ENCODE data around the gene INSYN2B. TPM values are rescaled to one million over a fixed set of nuclear protein-coding genes. Genes with fewer than 3 reads are reported as not detected.

INSYN2B gene
- total and polyA plus RNA-seq, 7 experiments from 2014 or later, result 0.08 to 0.12 TPM; not detected in 5

DNA sequence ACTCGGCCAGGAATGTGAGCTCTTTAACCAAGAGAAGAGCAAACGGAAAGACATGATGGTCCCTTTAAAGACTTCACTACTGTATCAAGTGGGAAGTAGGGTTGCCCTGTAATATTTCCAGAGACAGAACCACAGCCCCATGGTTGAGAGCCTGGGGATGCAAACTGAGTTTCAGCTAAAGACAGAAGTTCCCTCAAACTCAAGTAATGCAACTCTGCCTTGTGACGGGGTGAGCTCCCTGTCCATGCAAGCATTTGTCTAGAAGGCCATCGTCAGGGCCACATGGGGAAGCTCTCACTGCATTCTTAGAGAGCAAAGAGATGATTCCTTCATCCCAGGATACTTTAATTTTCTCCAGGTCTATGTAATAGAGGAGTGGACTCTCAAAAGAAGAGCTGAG, 82.8 kb downstream of the INSYN2B start:
- Mint-ChIP-seq H3K36me3 (peaks cover 17 to 64% (median 50%) of the 10 kb centered on the region in 5 donors), H3K27ac (no peak overlapping the region), H3K9me3 (peaks cover 0 to 4% (median 0%) of the 10 kb centered on the region in 11 donors), H3K4me3 (no peak overlapping the region), H3K27me3 (no peaks in the 10 kb centered on the region), H3K4me1 (peaks cover 9 to 44% (median 21%) of the 10 kb centered on the region in 7 donors)
- no peak overlapping the region for H3K4me3 ChIP-seq (ENCODE audit: low read length)
- H3K36me3 ChIP-seq (ENCODE audit: control insufficient read depth in 2 of 3, insufficient read depth in 3 of 3, low read length in 3 of 3), result peaks cover 0 to 20% (median 0%) of the 10 kb centered on the region in 3 experiments
- H3K27me3 ChIP-seq (ENCODE audit: control insufficient read depth in 2 of 2, insufficient read depth in 2 of 2, low read length in 2 of 2), result no peaks in the 10 kb centered on the region
- no peaks in the 10 kb centered on the region for H3K4me1 ChIP-seq (ENCODE audit: control insufficient read depth in 2 of 2, insufficient read depth in 2 of 2, low read length in 2 of 2)
- no peaks in the 10 kb centered on the region for H3K9me3 ChIP-seq (ENCODE audit: control insufficient read depth in 2 of 3, low read length in 3 of 3)
- ChIA-PET POLR2A (no interaction called here), CTCF (interaction anchor here (0.5 kb wide), 1 partner anchor 9 kb away, joined by 3 read pairs; no protein-coding TSS in a partner anchor)
- DNase-seq (no peak), ATAC-seq (no peak)
- H3K27ac ChIP-seq (ENCODE audit: low read depth, low read length), result no peak overlapping the region
- intact Hi-C loops (cut with micrococcal nuclease), result no loop called here

DNA sequence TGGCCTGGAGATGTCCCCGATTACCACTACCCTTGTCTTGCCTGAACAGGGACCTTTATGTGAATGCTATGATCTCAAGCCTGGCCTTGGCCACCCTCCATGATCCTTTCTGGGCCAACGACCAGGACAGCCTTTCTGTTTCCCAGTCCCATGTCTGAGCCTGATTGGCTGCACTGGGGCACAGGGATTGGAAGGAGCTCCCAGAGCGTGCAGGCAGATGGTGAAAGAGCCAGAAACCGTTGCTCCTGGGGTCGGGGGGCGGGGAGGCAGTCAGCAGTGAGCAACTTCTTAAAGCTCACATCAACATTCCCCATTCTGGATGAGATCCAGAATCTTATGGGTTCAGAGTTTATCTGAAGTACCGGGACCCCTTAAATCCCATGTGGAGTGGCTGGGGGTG, 84.4 kb downstream of the INSYN2B start:
- CTCF ChIA-PET, result no interaction called here
- no peak for DNase-seq
- no peak overlapping the region for H3K27ac Mint-ChIP-seq
- intact Hi-C loops (cut with micrococcal nuclease), result no loop called here
- no peaks in the 10 kb centered on the region for H3K27me3 Mint-ChIP-seq
- no peak for ATAC-seq
- no peak overlapping the region for H3K4me3 Mint-ChIP-seq
- no peaks in the 10 kb centered on the region for H3K9me3 ChIP-seq (ENCODE audit: control insufficient read depth in 2 of 3, low read length in 3 of 3)
- H3K4me1 Mint-ChIP-seq, result peaks cover 7 to 41% (median 21%) of the 10 kb centered on the region in 7 donors
- H3K27ac ChIP-seq (ENCODE audit: low read depth, low read length), result no peak overlapping the region
- H3K9me3 Mint-ChIP-seq, result no peaks in the 10 kb centered on the region
- H3K4me1 ChIP-seq (ENCODE audit: control insufficient read depth in 2 of 2, insufficient read depth in 2 of 2, low read length in 2 of 2), result no peaks in the 10 kb centered on the region
- peaks cover 0 to 13% (median 0%) of the 10 kb centered on the region in 3 experiments for H3K36me3 ChIP-seq (ENCODE audit: control insufficient read depth in 2 of 3, insufficient read depth in 3 of 3, low read length in 3 of 3)
- no peaks in the 10 kb centered on the region for H3K27me3 ChIP-seq (ENCODE audit: control insufficient read depth in 2 of 2, insufficient read depth in 2 of 2, low read length in 2 of 2)
- POLR2A ChIA-PET, result no interaction called here
- no peak overlapping the region for H3K4me3 ChIP-seq (ENCODE audit: low read length)
- H3K36me3 Mint-ChIP-seq, result peaks cover 11 to 69% (median 45%) of the 10 kb centered on the region in 5 donors

DNA sequence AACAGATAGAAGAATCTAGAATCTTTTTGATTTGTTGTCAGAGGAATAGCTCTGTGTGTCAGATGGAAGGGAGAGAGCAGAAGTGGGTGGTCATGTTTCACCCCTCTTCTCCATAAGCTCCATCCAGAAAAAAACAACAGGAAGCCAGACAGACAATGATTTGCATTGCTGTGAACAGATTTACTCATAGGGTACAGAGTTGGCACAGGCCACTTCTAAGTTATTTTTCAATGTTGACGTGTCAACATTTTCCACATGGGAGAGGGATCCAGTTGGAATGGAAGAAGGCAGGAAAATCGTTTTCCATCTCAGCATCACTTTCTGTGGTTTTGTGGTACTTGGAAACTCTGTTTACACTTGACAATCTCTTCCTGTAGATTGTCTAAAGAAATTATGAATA, 86.7 kb downstream of the INSYN2B start:
- CTCF ChIA-PET, result no interaction called here
- H3K36me3 Mint-ChIP-seq, result peaks cover 9 to 70% (median 24%) of the 10 kb centered on the region in 5 donors
- intact Hi-C loops (cut with micrococcal nuclease), result no loop called here
- H3K27ac Mint-ChIP-seq, result no peak overlapping the region
- H3K4me3 ChIP-seq (ENCODE audit: low read length), result no peak overlapping the region
- ATAC-seq (no peak), DNase-seq (no peak)
- no peak overlapping the region for H3K4me3 Mint-ChIP-seq
- H3K27ac ChIP-seq (ENCODE audit: low read depth, low read length), result no peak overlapping the region
- H3K4me1 Mint-ChIP-seq, result peaks cover 5 to 32% (median 12%) of the 10 kb centered on the region in 7 donors
- H3K27me3 ChIP-seq (ENCODE audit: control insufficient read depth in 2 of 2, insufficient read depth in 2 of 2, low read length in 2 of 2), result no peaks in the 10 kb centered on the region
- H3K9me3 Mint-ChIP-seq, result no peaks in the 10 kb centered on the region
- H3K4me1 ChIP-seq (ENCODE audit: control insufficient read depth in 2 of 2, insufficient read depth in 2 of 2, low read length in 2 of 2), result no peaks in the 10 kb centered on the region
- H3K27me3 Mint-ChIP-seq, result no peaks in the 10 kb centered on the region
- H3K9me3 ChIP-seq (ENCODE audit: control insufficient read depth in 2 of 3, low read length in 3 of 3), result no peaks in the 10 kb centered on the region
- peaks cover 0 to 4% (median 0%) of the 10 kb centered on the region in 3 experiments for H3K36me3 ChIP-seq (ENCODE audit: control insufficient read depth in 2 of 3, insufficient read depth in 3 of 3, low read length in 3 of 3)
- POLR2A ChIA-PET, result no interaction called here

DNA sequence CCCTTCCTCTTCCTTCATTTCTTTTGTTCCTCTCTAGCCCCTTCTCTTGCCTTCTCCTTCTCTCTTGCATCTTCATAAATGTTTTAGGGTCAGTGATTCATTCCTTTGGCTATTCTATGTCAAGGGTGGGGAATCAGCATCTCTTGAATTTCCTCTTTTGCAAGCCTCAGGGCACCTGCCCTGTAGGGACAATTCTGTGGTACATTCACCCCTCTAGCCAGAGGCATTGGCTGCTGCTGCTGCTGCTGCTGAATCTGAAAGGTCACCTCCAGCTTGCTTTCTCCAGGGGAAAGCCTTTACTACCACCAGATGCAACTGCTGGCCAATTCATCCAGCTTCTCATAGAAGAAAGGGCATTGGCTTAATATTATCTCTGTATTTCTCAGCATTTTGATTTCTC, 87.3 kb downstream of the INSYN2B start:
- no peaks in the 10 kb centered on the region for H3K27me3 ChIP-seq (ENCODE audit: control insufficient read depth in 2 of 2, insufficient read depth in 2 of 2, low read length in 2 of 2)
- no peak for DNase-seq
- ChIA-PET POLR2A (no interaction called here), CTCF (interaction anchor here (0.5 kb wide), 1 partner anchor 187 kb away, joined by 3 read pairs; no protein-coding TSS in a partner anchor)
- peaks cover 0 to 4% (median 0%) of the 10 kb centered on the region in 3 experiments for H3K36me3 ChIP-seq (ENCODE audit: control insufficient read depth in 2 of 3, insufficient read depth in 3 of 3, low read length in 3 of 3)
- H3K9me3 Mint-ChIP-seq, result peaks cover 0 to 2% (median 0%) of the 10 kb centered on the region in 11 donors
- no peak overlapping the region for H3K4me3 ChIP-seq (ENCODE audit: low read length)
- peaks cover 8 to 70% (median 23%) of the 10 kb centered on the region in 5 donors for H3K36me3 Mint-ChIP-seq
- H3K4me3 Mint-ChIP-seq, result no peak overlapping the region
- no peak for ATAC-seq
- no peaks in the 10 kb centered on the region for H3K4me1 ChIP-seq (ENCODE audit: control insufficient read depth in 2 of 2, insufficient read depth in 2 of 2, low read length in 2 of 2)
- intact Hi-C loops (cut with micrococcal nuclease), result no loop called here
- H3K27me3 Mint-ChIP-seq, result no peaks in the 10 kb centered on the region
- H3K27ac Mint-ChIP-seq, result peak overlapping the region in 2 of 9 donors; percentile 4 to 16
- H3K9me3 ChIP-seq (ENCODE audit: control insufficient read depth in 2 of 3, low read length in 3 of 3), result no peaks in the 10 kb centered on the region
- peaks cover 5 to 32% (median 15%) of the 10 kb centered on the region in 7 donors for H3K4me1 Mint-ChIP-seq
- H3K27ac ChIP-seq (ENCODE audit: low read depth, low read length), result no peak overlapping the region

DNA sequence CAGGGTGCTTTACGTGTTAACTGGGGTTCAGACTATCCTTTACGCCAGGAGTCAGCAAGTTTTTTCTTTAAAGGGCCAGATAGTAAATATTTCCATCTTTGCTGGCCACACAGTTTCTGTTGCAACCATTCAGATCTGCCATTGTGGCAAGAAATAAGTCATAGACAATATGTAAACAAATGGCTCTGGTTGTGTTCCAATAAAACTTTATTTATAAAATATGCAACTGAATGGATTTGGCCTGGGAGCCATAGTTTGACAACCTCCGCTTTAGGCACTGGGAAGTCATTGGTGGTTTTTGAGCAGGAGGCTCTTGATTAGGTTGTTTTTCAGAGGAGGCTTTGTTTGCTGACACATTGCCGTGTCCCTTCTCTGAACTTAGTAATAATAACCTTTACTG, 90.7 kb downstream of the INSYN2B start:
- POLR2A ChIA-PET, result no interaction called here

DNA sequence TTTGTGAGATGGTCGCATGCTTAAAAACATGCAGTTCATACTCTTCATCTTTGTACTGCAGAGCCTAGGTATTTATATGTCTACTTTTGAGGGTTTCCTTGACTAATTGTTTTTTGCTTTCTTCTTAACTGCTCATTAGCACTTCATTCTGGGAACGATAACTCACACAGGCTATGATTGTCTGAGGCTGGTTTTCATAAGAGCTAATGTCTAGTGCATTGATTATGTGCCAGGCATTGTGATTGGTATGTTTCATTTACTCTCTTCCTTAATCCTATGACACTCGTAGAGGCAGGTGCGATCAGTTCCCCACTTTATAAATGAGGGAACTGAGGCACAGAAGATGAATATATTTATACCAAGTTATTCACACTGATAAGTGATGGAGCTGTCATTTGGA, 93.6 kb downstream of the INSYN2B start:
- no peaks in the 10 kb centered on the region for H3K9me3 ChIP-seq (ENCODE audit: control insufficient read depth in 2 of 3, low read length in 3 of 3)
- POLR2A ChIA-PET, result no interaction called here
- H3K4me3 ChIP-seq (ENCODE audit: low read length), result no peak overlapping the region
- H3K27ac ChIP-seq (ENCODE audit: low read depth, low read length), result no peak overlapping the region
- peaks cover 0 to 4% (median 0%) of the 10 kb centered on the region in 3 experiments for H3K36me3 ChIP-seq (ENCODE audit: control insufficient read depth in 2 of 3, insufficient read depth in 3 of 3, low read length in 3 of 3)
- CTCF ChIA-PET, result no interaction called here
- peaks cover 14 to 61% (median 19%) of the 10 kb centered on the region in 5 donors for H3K36me3 Mint-ChIP-seq
- ATAC-seq (no peak), DNase-seq (no peak)
- no peaks in the 10 kb centered on the region for H3K27me3 ChIP-seq (ENCODE audit: control insufficient read depth in 2 of 2, insufficient read depth in 2 of 2, low read length in 2 of 2)
- no peak overlapping the region for H3K27ac Mint-ChIP-seq
- peaks cover 0 to 3% (median 0%) of the 10 kb centered on the region in 11 donors for H3K9me3 Mint-ChIP-seq
- intact Hi-C loops (cut with micrococcal nuclease), result no loop called here
- no peak overlapping the region for H3K4me3 Mint-ChIP-seq
- no peaks in the 10 kb centered on the region for H3K4me1 ChIP-seq (ENCODE audit: control insufficient read depth in 2 of 2, insufficient read depth in 2 of 2, low read length in 2 of 2)
- H3K27me3 Mint-ChIP-seq, result no peaks in the 10 kb centered on the region
- H3K4me1 Mint-ChIP-seq, result peaks cover 0 to 43% (median 38%) of the 10 kb centered on the region in 7 donors

More for the DNA sequence above, 90.7 kb downstream of the INSYN2B start:
- no peak overlapping the region for H3K4me3 Mint-ChIP-seq
- no peaks in the 10 kb centered on the region for H3K9me3 ChIP-seq (ENCODE audit: control insufficient read depth in 2 of 3, low read length in 3 of 3)
- no peak overlapping the region for H3K27ac ChIP-seq (ENCODE audit: low read depth, low read length)
- H3K27me3 ChIP-seq (ENCODE audit: control insufficient read depth in 2 of 2, insufficient read depth in 2 of 2, low read length in 2 of 2), result no peaks in the 10 kb centered on the region
- no peaks in the 10 kb centered on the region for H3K4me1 ChIP-seq (ENCODE audit: control insufficient read depth in 2 of 2, insufficient read depth in 2 of 2, low read length in 2 of 2)
- H3K4me3 ChIP-seq (ENCODE audit: low read length), result no peak overlapping the region
- peaks cover 9 to 58% (median 17%) of the 10 kb centered on the region in 5 donors for H3K36me3 Mint-ChIP-seq
- no peaks in the 10 kb centered on the region for H3K27me3 Mint-ChIP-seq
- DNase-seq (no peak), ATAC-seq (no peak)
- H3K4me1 Mint-ChIP-seq, result peaks cover 5 to 40% (median 19%) of the 10 kb centered on the region in 7 donors
- H3K36me3 ChIP-seq (ENCODE audit: control insufficient read depth in 2 of 3, insufficient read depth in 3 of 3, low read length in 3 of 3), result no peaks in the 10 kb centered on the region
- H3K9me3 Mint-ChIP-seq, result peaks cover 0 to 3% (median 0%) of the 10 kb centered on the region in 11 donors
- H3K27ac Mint-ChIP-seq, result no peak overlapping the region
- intact Hi-C loops (cut with micrococcal nuclease), result no loop called here
- CTCF ChIA-PET, result no interaction called here

DNA sequence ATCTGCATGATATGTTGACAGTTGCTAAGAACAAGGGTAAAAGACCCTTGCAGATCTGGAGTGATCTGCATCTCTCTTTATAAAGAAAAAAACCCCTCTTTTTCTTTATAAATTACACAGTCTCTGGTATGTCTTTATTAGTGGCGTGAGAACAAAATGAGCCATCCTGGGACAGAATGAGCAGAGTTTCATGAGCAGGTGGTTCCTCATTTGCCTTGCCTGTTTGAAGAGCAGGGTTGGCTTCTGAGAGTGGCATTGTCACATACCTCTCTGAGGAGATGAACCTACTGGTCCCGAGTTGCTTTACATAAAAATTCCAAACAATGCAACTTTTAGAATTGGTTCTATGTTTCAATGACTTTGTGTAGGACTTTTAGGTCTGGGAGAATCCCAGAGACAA, 94.3 kb downstream of the INSYN2B start:
- no peak overlapping the region for H3K4me3 Mint-ChIP-seq
- no peak overlapping the region for H3K27ac ChIP-seq (ENCODE audit: low read depth, low read length)
- no peaks in the 10 kb centered on the region for H3K4me1 ChIP-seq (ENCODE audit: control insufficient read depth in 2 of 2, insufficient read depth in 2 of 2, low read length in 2 of 2)
- no peaks in the 10 kb centered on the region for H3K27me3 ChIP-seq (ENCODE audit: control insufficient read depth in 2 of 2, insufficient read depth in 2 of 2, low read length in 2 of 2)
- POLR2A ChIA-PET, result no interaction called here
- DNase-seq (no peak), ATAC-seq (no peak)
- H3K4me3 ChIP-seq (ENCODE audit: low read length), result no peak overlapping the region
- H3K27ac Mint-ChIP-seq, result no peak overlapping the region
- H3K4me1 Mint-ChIP-seq, result peaks cover 0 to 44% (median 36%) of the 10 kb centered on the region in 7 donors
- intact Hi-C loops (cut with micrococcal nuclease), result no loop called here
- no peaks in the 10 kb centered on the region for H3K27me3 Mint-ChIP-seq
- H3K36me3 Mint-ChIP-seq, result peaks cover 12 to 60% (median 19%) of the 10 kb centered on the region in 5 donors
- CTCF ChIA-PET, result no interaction called here
- peaks cover 0 to 3% (median 0%) of the 10 kb centered on the region in 11 donors for H3K9me3 Mint-ChIP-seq
- peaks cover 0 to 4% (median 0%) of the 10 kb centered on the region in 3 experiments for H3K36me3 ChIP-seq (ENCODE audit: control insufficient read depth in 2 of 3, insufficient read depth in 3 of 3, low read length in 3 of 3)
- H3K9me3 ChIP-seq (ENCODE audit: control insufficient read depth in 2 of 3, low read length in 3 of 3), result no peaks in the 10 kb centered on the region
